ENCODE measurements around the gene CABP2.
"Not testable (repeated sequence)": the region's sequence is repeated elsewhere in the genome, so short reads cannot be mapped to it uniquely, and the experiment has no call there.

CABP2 gene

GRCh38 chr11:67538823-67539505 is 15.7 kb upstream of the CABP2 start:
- DNase-seq (ENCODE audit: low read depth, low spot score), result no peak

DNA sequence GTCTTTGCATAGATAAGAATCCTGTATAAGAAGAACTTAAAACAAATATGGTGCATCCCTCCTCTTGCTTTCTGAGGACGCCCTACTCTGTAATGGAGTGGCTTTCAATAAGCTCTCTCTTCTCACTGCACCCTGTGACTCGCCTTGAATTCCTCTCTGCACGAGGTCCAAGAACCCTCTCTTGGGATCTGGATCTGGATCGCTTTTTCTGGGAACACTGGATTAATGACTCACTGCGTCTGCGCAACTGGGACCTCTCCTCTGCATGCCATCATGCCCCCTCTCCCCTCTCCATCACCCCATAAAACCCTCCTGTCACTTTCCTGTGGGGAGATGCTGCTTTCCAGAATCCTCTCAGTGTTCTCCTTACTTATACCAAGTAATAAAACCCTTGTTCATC is 15.1 kb upstream of the CABP2 start:
- no peak for DNase-seq (ENCODE audit: low read depth, low spot score)

DNA sequence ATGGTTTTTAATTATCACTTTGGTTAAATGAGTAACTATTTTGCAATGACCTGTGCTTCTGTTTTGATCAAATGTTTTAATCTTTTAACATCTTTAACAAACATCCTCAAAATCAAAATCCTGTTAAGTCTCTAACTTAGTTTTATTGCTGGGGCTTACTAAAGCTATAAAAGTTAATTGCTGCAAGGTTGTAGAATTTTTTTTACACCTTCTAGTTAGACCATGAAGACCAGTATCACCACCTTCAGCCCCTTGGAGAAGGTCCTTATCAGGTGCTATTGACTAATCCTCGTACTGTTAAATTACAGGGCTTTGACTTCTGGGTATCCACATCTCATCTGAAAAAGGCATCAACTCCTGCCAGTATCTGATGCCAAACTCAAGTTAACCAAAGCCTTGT is 12.3 kb upstream of the CABP2 start:
- DNase-seq (ENCODE audit: low read depth, low spot score), result no peak

DNA sequence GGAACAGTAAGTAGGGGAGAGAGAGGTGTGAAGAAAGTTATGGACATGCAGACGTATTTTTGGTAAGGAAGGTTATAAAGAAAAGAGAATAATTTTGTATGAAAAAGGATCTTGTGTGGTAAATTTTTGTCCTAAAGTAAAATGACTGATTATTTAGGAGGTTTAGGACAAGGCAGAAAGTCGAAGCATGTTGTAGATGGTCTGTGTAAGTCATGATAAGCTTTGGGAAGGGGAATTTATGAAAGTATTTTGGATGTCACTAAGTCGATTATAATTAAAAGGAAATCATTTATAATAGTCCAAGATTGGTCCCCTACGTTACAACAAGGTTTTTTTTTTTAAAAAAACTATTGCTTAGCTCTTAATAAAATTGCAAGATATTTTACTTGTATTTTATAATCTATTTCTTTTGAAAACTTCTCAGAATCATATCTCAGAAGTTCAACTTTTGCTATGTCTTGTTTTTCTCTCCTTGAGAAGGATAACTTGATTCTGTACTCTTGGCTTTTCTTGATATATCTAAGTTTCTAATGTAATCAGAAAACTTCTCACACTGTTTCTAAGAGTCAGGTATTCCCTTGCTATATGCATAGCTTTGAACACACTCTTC is 10.9 kb upstream of the CABP2 start:
- no peak for DNase-seq (ENCODE audit: low read depth, low spot score)

- DNase-seq (ENCODE audit: low read depth, low spot score), result no peak
Observed at GRCh38 chr11:67532889-67533288, 9.6 kb upstream of the CABP2 start.

- DNase-seq (ENCODE audit: low read depth, low spot score), result no peak
Observed at GRCh38 chr11:67530282-67530592, 7.0 kb upstream of the CABP2 start.

GRCh38 chr11:67528376-67528775 is 5.1 kb upstream of the CABP2 start:
- DNase-seq (ENCODE audit: low read depth, low spot score), result no peak

GRCh38 chr11:67525275-67525976 is 2.2 kb upstream of the CABP2 start:
- no peak for DNase-seq (ENCODE audit: low read depth, low spot score)

DNA sequence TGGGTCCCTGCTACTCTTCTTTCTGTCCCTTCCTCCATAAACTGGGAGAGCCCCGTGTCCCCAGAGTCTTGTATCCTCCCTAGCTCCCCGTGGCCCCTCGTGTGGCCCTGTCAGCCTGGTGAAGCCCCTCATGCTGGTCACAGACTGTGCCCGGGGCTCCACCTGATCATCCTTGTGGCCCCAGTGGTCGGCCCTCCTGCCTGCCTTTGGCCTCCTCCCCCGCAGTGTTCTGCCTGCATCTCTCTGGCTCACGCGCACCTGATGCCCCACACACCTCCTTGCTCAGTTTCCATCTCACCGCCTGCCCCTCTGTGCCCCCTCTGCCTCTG is 1.2 kb upstream of the CABP2 start:
- DNase-seq (ENCODE audit: low read depth, low spot score), result no peak

GRCh38 chr11:67523556-67524479 is 572 bp upstream of the CABP2 start:
- no peak for DNase-seq (ENCODE audit: low read depth, low spot score)

DNA sequence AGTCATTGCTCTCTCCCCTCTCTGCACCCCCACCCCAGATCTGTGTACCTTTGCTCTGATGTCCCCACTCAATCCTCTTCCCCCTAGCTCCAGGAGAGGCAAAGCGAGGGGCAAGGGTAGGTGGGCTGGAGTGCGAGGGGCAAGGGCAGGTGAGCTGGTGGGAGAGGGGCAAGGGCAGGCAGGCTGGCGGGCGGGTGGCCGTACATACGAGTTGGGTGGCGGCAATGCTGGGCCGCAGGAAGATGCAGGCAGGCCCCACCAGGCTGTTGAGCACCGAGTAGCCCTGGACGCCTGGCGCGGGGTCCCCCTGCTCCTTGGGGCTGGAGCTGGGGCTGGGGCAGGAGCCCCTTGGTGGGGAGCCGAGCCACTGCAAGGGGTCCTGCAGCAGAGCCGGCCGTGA is 908 bp downstream of the CABP2 start:
- DNase-seq (ENCODE audit: low read depth, low spot score), result no peak

DNA sequence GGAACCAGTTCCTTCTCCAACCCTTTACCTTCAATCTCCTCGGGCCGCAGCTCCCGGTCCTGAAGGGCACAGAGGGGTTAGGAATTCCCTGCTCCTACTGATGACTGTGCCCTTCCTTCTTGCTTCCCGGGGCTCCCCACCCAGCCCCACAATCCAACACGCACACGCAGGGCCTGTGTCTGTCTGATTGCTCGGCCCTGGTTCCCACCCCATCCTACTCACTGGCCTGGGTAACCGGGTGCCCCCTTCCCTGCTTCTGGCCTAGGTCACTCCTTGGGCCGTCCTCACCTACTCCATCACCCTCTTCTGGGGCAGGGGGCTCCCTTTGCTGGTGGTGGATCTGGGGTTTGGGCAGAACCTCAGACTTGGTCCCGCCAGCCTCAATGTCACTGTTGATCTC is 1.3 kb downstream of the CABP2 start:
- DNase-seq (ENCODE audit: low read depth, low spot score), result no peak

DNA sequence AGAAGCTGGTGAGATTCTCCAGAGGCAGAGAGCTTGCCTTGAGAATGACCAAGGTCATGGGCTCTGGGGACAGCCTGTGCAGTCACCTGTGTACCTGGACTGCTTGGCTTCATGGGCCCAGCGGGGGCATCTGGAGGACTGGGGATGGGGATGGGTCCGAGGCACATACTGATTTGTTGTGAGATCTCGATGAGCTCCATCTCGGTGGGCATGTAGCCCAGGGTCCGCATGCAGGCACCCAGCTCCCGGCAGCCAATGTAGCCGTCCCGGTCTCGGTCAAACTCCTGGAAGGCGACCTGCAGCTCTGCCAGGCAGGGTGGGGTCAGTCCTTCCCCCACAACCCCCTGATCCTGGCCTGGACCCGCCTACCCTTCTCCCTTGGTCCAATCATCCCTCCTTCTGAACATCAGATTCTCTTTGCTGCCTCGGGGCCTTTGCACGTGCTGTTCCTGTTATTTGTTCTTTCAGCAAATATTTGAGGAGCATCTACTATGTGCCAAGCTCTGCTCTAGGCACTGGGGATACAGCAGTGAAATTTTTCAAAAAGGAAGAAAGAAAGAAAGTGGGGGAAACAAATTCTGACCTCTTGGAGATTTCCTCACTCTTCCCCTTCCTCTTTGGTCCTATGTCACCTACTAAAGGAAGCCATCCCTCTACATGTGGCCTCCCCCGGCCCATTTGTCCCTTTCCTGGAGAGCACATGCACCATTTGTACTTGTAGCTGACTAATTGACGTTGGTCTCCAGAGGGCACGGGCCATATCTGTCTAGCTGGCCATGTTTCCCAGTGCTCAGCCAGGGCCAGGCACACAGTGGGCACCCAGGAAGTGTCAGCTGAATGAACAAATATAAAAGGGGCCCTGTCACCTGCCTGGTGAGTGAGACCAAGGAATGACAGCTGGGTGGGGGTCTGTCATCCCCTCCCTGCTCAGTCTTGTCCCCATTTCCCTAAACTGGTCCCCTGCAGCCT is 2.1 kb downstream of the CABP2 start:
- DNase-seq (ENCODE audit: low read depth, low spot score), result no peak

DNA sequence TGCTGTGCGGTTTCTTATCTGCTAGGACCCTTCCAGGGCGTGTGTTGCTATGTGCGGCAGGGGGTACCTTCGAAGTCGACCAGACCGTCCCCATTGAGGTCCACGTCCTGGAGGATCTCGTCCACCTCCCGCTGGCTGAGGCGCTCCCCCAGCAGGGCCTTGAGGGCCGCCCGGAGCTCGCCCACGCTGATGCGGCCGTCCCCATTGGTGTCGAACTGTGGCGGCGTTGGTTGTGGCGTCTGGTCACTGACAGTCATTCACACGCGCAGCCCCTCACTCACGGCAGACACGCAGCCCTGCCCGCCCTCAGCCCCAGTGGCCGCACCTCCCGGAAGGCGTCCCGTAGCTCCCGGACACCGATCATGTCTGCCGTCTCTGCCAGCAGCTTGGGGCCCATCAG is 3.5 kb downstream of the CABP2 start:
- DNase-seq (ENCODE audit: low read depth, low spot score), result no peak

- DNase-seq (ENCODE audit: low read depth, low spot score), result no peak
Observed at GRCh38 chr11:67517784-67518552, 5.3 kb downstream of the CABP2 start.

DNA sequence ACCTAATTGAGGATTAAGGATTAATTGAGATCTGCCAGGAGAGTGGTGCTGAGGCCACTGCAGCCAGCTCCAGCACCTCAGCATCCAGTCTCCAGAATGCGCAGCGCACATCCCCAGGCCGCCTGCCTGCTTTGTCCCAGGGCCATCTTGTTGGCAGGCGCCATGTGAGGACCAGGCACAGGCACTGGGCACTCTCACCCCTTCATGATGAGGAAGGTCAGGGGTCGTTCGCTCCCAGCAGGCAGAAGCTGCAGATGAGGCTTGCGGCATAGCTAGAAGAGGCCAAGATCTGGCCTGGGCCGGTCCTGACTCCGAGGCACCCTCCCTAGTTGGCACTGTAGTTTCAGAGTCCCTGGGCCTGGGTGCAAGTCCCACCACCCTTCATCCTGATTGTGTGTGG is 6.4 kb downstream of the CABP2 start:
- DNase-seq (ENCODE audit: low read depth, low spot score), result no peak

DNA sequence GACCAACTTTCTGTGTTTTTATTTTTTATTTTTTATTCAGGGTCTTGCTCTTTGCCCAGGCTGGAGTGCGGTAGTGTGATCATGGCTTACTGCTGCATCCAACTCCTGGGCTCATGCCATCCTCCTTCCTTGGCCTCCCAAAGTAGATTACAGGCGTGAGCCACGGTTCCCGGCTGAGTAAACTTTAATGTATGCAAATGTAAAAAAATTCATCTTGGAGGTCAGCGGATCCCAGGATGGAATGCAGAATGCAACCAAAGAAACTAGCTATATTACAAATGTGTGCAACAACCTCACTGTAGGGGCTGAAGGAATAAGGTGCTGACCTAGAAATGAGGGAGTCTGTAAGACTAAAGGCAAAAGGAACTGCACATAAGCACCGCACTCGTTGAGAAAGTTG is 9.1 kb downstream of the CABP2 start:
- DNase-seq (ENCODE audit: low read depth, low spot score), result no peak

GRCh38 chr11:67511558-67511957 is 11.7 kb downstream of the CABP2 start:
- DNase-seq (ENCODE audit: low read depth, low spot score), result not testable (repeated sequence)

- DNase-seq (ENCODE audit: low read depth, low spot score), result no peak
Observed at GRCh38 chr11:67510023-67510345, 13.3 kb downstream of the CABP2 start.

- peak; percentile 99 for DNase-seq (ENCODE audit: low read depth, low spot score)
Observed at GRCh38 chr11:67508486-67509121, 14.6 kb downstream of the CABP2 start.

Measured in astrocyte of the hippocampus (primary cell).